CD4-positive, CD25-positive, alpha-beta regulatory T cell (primary cell): ENCODE results near the gene BTN2A1. TPM values are rescaled to one million over a fixed set of nuclear protein-coding genes. Genes with fewer than 3 reads are reported as not detected.

Source experiments
- ATAC-seq, 2 donors: fragments of 150-1000 bp; cut with Tn5 transposase; one replicate each; pipeline ENCODE4 v1.10.0; 2021; ENCODE audit warnings: low read depth in 2 of 2, moderate number of reproducible peaks in 2 of 2, moderate library complexity in 1 of 2
- DNase-seq, 3 donors: peaks; one replicate each; pipeline versions ENCODE4 v3.0.0 to v3.0.0-alpha.2; 2012 to 2022; ENCODE audit warnings: mixed read lengths in 1 of 3
- H3K27ac ChIP-seq: one replicate; pipeline ENCODE4 v1.7.0; 2013; ENCODE audit warnings: mild to moderate bottlenecking, low read length; ENCODE audit not compliant: insufficient read depth, poor library complexity, severe bottlenecking
- H3K27me3 ChIP-seq: one replicate; pipeline ENCODE4 v1.7.0; 2013; ENCODE audit warnings: low read length; ENCODE audit not compliant: control insufficient read depth, insufficient read depth
- H3K36me3 ChIP-seq: one replicate; pipeline ENCODE4 v1.7.0; 2013; ENCODE audit warnings: mild to moderate bottlenecking, low read length, moderate library complexity; ENCODE audit not compliant: control insufficient read depth, insufficient read depth
- H3K4me1 ChIP-seq: 2 replicates; pipeline ENCODE4 v1.7.0; 2013; ENCODE audit warnings: mild to moderate bottlenecking, low read length; ENCODE audit not compliant: insufficient read depth, control insufficient read depth, poor library complexity, severe bottlenecking
- H3K4me3 ChIP-seq: one replicate; pipeline ENCODE4 v1.7.0; 2013; ENCODE audit warnings: low read depth, mild to moderate bottlenecking, low read length, moderate library complexity
- H3K9me3 ChIP-seq, 2 experiments: 1 replicate in 1 of 2; 2 replicates in 1 of 2; pipeline ENCODE4 v1.7.0; 2013; ENCODE audit warnings: low read length in 2 of 2, mild to moderate bottlenecking in 1 of 2, moderate library complexity in 1 of 2; ENCODE audit not compliant: control insufficient read depth in 2 of 2
- H3K27ac Mint-ChIP-seq, 3 donors: one replicate each; pipeline ENCODE4 v1.8.0; 2020 to 2022; ENCODE audit warnings: mild to moderate bottlenecking in 3 of 3, mixed read lengths in 3 of 3, moderate library complexity in 2 of 3
- H3K27me3 Mint-ChIP-seq: one replicate; pipeline ENCODE4 v1.8.0; 2022; ENCODE audit warnings: mild to moderate bottlenecking, mixed read lengths
- H3K36me3 Mint-ChIP-seq: one replicate; pipeline ENCODE4 v1.8.0; 2020; ENCODE audit warnings: mixed read lengths
- H3K4me1 Mint-ChIP-seq, 4 donors: one replicate each; pipeline ENCODE4 v1.8.0; 2020 to 2022; ENCODE audit warnings: mixed read lengths in 4 of 4, mild to moderate bottlenecking in 1 of 4
- H3K4me3 Mint-ChIP-seq, 4 donors: one replicate each; pipeline ENCODE4 v1.8.0; 2020 to 2022; ENCODE audit warnings: mild to moderate bottlenecking in 4 of 4, mixed read lengths in 4 of 4, moderate library complexity in 3 of 4
- H3K9me3 Mint-ChIP-seq, 7 donors: one replicate each; pipeline ENCODE4 v1.8.0; 2020 to 2022; ENCODE audit warnings: mixed read lengths in 7 of 7, mild to moderate bottlenecking in 3 of 7, moderate library complexity in 2 of 7
- polyA plus RNA-seq, 4 donors: library from polyadenylated mRNA; unstranded; fragments of 300-500 nt; fragmentation: Illumina TruSeq; gene quantifications; one replicate each; pipeline ENCODE4 v1.2.3, GENCODE V29; 2021
- total RNA-seq: library from RNA; stranded (reverse); gene quantifications from one replicate; pipeline ENCODE4 v1.2.3, GENCODE V29; 2022

BTN2A1 gene
- total and polyA plus RNA-seq, 5 donors from 2014 or later, result 9.7 to 35.9 (median 14.4) TPM

DNA sequence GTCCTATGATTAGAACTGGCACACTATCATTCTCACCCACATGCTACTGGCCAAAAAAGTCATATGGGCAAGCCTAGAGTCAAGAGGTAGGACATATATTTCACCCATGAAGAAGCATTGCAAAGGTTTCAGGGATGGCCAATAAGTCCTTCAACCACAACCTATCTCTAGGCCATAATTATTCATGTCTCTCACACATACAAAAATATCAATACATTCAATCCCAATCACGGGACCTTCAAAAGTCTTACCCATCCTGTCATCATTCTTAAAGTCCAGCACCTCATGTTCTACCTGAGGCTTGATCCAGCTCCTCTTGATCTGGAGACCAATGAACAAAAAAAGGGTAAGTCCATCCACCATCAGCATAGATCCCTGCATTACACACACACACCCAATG, 29.7 kb downstream of the BTN2A1 start:
- Histone ChIP-seq H3K36me3 (no peaks in the 10 kb centered on the region), H3K27ac (no peak overlapping the region), H3K4me1 (no peaks in the 10 kb centered on the region), H3K9me3 (peaks cover 8 to 10% of the 10 kb centered on the region in 2 experiments), H3K4me3 (no peak overlapping the region), H3K27me3 (no peaks in the 10 kb centered on the region)
- peaks cover 3% of the 10 kb centered on the region for H3K36me3 Mint-ChIP-seq
- no peaks in the 10 kb centered on the region for H3K4me1 Mint-ChIP-seq
- DNase-seq, result no peak
- no peak for ATAC-seq
- peaks cover 6% of the 10 kb centered on the region for H3K27me3 Mint-ChIP-seq
- no peak overlapping the region for H3K27ac Mint-ChIP-seq
- no peak overlapping the region for H3K4me3 Mint-ChIP-seq
- H3K9me3 Mint-ChIP-seq, result peaks cover 0 to 11% (median 5%) of the 10 kb centered on the region in 7 donors

DNA sequence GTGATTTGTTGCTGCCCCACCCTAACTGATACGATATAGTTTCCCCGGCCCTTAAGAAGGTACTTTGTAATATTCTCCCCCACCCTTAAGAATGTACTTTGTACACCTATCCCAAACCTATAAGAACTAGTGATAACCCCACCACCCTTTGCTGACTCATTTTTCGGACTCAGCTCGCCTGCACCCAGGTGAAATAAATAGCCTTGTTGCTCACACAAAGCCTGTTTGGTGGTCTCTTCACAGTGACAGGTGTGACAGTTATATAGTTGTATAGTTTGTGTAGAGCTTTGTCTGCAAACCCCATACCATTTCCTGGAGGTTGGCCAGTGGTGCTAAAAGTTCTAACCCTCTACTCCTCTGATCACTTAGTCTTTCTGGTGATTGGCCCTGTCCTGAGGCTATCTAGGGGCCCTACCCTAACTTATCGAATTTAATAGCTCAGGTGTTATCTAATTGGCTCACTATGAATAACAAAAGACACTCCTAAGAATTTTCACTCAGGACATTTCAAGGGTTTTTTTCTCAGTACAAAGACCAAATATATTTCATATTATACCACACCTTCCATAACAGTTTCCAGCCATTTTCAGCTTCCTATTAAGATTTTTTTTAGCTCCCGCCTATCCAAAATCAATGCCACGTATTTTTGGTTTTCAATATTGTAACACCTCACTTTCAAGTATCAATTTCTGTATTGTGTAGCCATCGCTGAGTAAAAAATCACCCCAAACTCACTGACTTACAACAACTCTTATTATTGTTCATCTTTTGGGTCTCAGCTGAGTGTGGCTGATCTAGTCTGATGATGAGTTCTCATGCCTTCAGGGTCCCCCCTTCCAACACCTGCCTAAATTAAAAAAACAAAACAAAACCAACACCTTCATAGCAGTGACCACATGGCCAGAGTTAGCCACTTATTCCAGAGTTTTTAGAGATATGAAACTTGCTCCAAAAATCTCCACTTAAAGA, 32.5 kb downstream of the BTN2A1 start:
- Histone ChIP-seq H3K4me3 (no peak overlapping the region), H3K4me1 (no peaks in the 10 kb centered on the region), H3K27me3 (peaks cover 3% of the 10 kb centered on the region), H3K9me3 (peaks cover 8 to 10% of the 10 kb centered on the region in 2 experiments), H3K36me3 (no peaks in the 10 kb centered on the region), H3K27ac (no peak overlapping the region)
- ATAC-seq (no peak), DNase-seq (no peak)
- Mint-ChIP-seq H3K9me3 (peaks cover 0 to 11% (median 6%) of the 10 kb centered on the region in 7 donors), H3K4me3 (no peak overlapping the region), H3K27ac (peak overlapping the region in 1 of 3 donors; percentile 4), H3K4me1 (peaks cover 0 to 8% (median 5%) of the 10 kb centered on the region in 4 donors), H3K27me3 (peaks cover 26% of the 10 kb centered on the region), H3K36me3 (peaks cover 3% of the 10 kb centered on the region)

DNA sequence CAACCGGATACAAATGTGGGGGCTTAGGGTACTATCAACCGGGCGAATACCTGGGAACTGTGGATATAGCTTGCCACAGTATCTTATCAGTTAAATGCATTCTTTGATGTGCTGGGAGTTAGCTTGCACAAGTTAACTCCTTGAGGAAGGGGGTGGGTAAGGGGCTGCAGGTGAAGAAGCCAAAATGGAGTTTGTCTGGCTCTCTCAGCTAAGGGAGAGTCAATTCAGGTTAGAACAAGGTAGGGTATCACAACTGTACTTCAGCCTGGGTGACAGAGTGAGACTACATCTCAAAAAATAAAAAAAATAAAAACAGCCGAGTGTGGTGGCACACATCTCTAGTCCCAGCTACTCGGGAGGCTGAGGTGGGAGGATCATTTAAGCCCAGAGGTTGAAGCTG, 33.8 kb downstream of the BTN2A1 start:
- peaks cover 0 to 8% (median 5%) of the 10 kb centered on the region in 4 donors for H3K4me1 Mint-ChIP-seq
- no peaks in the 10 kb centered on the region for H3K36me3 ChIP-seq
- peaks cover 3% of the 10 kb centered on the region for H3K27me3 ChIP-seq
- H3K9me3 Mint-ChIP-seq, result peaks cover 0 to 10% (median 6%) of the 10 kb centered on the region in 7 donors
- H3K27ac ChIP-seq, result no peak overlapping the region
- no peak overlapping the region for H3K4me3 Mint-ChIP-seq
- H3K4me1 ChIP-seq, result no peaks in the 10 kb centered on the region
- ATAC-seq, result no peak
- DNase-seq, result no peak
- H3K9me3 ChIP-seq, result peaks cover 8 to 10% of the 10 kb centered on the region in 2 experiments
- H3K4me3 ChIP-seq, result no peak overlapping the region
- H3K27me3 Mint-ChIP-seq, result peaks cover 39% of the 10 kb centered on the region
- peaks cover 3% of the 10 kb centered on the region for H3K36me3 Mint-ChIP-seq
- no peak overlapping the region for H3K27ac Mint-ChIP-seq

DNA sequence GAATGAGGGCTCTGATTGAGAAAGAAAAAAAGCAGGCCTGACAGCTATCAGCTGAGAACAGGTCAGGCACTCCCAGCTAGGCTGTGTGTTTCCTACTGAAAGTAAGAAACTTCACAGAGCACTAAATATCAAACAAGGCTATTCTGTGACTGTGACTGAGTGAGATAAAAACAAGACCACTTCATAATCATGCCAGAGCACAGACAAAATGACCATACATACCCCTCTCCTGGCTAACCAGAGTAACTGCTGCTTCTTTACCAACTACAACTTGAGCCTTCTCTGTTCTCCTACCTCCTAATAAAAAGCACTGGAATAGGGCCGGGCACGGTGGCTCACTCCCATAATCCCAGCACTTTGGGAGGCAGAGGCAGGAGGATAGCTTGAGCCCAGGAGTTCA, 35.5 kb downstream of the BTN2A1 start:
- Mint-ChIP-seq H3K4me1 (peaks cover 0 to 8% (median 5%) of the 10 kb centered on the region in 4 donors), H3K27me3 (peaks cover 40% of the 10 kb centered on the region), H3K36me3 (no peaks in the 10 kb centered on the region), H3K4me3 (no peak overlapping the region), H3K27ac (peak overlapping the region in 1 of 3 donors; percentile 23), H3K9me3 (peaks cover 0 to 6% (median 0%) of the 10 kb centered on the region in 7 donors)
- Histone ChIP-seq H3K36me3 (no peaks in the 10 kb centered on the region), H3K4me3 (no peak overlapping the region), H3K27ac (no peak overlapping the region), H3K4me1 (no peaks in the 10 kb centered on the region), H3K9me3 (no peaks in the 10 kb centered on the region), H3K27me3 (peaks cover 7% of the 10 kb centered on the region)
- peak; percentile 53 for ATAC-seq
- DNase-seq, result peak in 2 of 3 donors; percentile 36 to 41

DNA sequence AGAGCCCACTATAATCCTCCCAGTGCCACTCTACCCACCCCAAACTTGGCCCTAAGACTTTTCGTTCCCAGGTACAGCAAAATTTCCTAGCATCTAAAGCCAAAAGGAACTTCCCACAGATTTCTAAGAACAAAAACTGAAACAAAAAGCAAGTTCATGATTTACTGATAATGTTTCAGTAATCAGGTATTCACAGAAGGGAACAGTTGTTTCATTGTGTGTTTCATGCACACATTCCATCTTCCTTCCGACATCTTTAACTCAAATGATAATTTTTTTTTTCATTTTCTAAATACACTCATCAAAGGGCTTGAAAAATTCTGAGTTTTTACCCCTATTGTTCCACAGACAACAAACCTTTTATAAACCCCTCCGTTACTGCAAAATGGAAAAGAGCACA, 36.4 kb downstream of the BTN2A1 start:
- H3K27ac Mint-ChIP-seq, result peak overlapping the region in 2 of 3 donors; percentile 3 to 54

DNA sequence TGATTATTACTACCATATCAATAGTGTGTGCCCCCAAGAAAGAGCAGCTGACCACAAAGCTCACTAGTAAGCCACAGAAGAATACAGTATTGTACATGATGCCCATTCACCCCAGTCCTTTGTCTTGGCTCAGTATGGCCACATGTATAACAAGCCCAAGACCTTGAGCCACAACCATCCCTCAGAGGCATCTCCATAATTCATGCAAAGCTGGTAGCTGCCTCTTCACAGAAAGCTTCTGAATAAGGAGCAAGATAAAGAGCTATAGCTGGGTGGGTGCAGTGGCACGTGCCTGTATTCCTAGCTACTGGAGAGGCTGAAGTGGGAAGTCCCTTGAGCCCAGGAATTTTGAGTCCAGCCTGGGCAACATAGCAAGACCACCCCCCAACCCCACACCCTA, 37.5 kb downstream of the BTN2A1 start:
- peaks cover 0 to 2% (median 0%) of the 10 kb centered on the region in 7 donors for H3K9me3 Mint-ChIP-seq
- no peaks in the 10 kb centered on the region for H3K36me3 ChIP-seq
- peaks cover 5% of the 10 kb centered on the region for H3K36me3 Mint-ChIP-seq
- no peaks in the 10 kb centered on the region for H3K9me3 ChIP-seq
- no peak for DNase-seq
- no peak for ATAC-seq
- H3K27me3 Mint-ChIP-seq, result peaks cover 41% of the 10 kb centered on the region
- H3K4me1 Mint-ChIP-seq, result peaks cover 0 to 8% (median 5%) of the 10 kb centered on the region in 4 donors
- no peak overlapping the region for H3K27ac Mint-ChIP-seq
- H3K4me1 ChIP-seq, result no peaks in the 10 kb centered on the region
- no peak overlapping the region for H3K4me3 ChIP-seq
- no peak overlapping the region for H3K27ac ChIP-seq
- peaks cover 8% of the 10 kb centered on the region for H3K27me3 ChIP-seq
- no peak overlapping the region for H3K4me3 Mint-ChIP-seq

More for the DNA sequence above, 36.4 kb downstream of the BTN2A1 start:
- Mint-ChIP-seq H3K36me3 (no peaks in the 10 kb centered on the region), H3K9me3 (peaks cover 0 to 4% (median 0%) of the 10 kb centered on the region in 7 donors), H3K27me3 (peaks cover 34% of the 10 kb centered on the region), H3K4me1 (peaks cover 0 to 8% (median 5%) of the 10 kb centered on the region in 4 donors), H3K4me3 (no peak overlapping the region)
- H3K27me3 ChIP-seq, result peaks cover 8% of the 10 kb centered on the region
- H3K4me1 ChIP-seq, result no peaks in the 10 kb centered on the region
- no peak for ATAC-seq
- no peaks in the 10 kb centered on the region for H3K9me3 ChIP-seq
- H3K27ac ChIP-seq, result no peak overlapping the region
- no peaks in the 10 kb centered on the region for H3K36me3 ChIP-seq
- no peak for DNase-seq
- H3K4me3 ChIP-seq, result no peak overlapping the region

DNA sequence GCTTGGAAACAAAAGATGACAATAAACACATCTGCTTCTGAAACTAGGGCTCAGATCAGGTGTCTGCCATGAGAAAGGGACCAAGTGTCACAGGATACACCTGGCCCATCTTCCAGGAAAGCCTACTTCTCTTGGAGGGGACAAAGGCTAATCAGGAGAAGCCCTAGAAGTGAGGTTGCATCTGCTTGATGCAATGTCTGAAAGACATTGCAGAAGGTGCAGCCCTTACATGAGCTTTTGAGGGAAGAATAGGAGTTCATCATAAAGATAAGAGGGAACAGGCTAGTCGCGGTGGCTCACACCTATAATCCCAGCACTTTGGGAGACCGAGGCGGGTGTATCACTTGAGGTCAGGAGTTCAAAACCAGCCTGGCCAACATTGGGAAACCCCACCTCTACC, 39.9 kb downstream of the BTN2A1 start:
- H3K4me1 Mint-ChIP-seq, result peaks cover 6 to 19% (median 13%) of the 10 kb centered on the region in 4 donors
- Histone ChIP-seq H3K27ac (no peak overlapping the region), H3K9me3 (no peaks in the 10 kb centered on the region), H3K4me3 (no peak overlapping the region), H3K36me3 (no peaks in the 10 kb centered on the region), H3K4me1 (peaks cover 13% of the 10 kb centered on the region), H3K27me3 (peaks cover 20% of the 10 kb centered on the region)
- DNase-seq (no peak), ATAC-seq (no peak)
- H3K27ac Mint-ChIP-seq, result no peak overlapping the region
- H3K36me3 Mint-ChIP-seq, result peaks cover 5% of the 10 kb centered on the region
- peaks cover 0 to 2% (median 0%) of the 10 kb centered on the region in 7 donors for H3K9me3 Mint-ChIP-seq
- H3K27me3 Mint-ChIP-seq, result peaks cover 62% of the 10 kb centered on the region
- no peak overlapping the region for H3K4me3 Mint-ChIP-seq
